ENCODE data around the gene MYO1D.
A peak's percentile ranks its signal among the peaks of the same experiment; 100 is the strongest.
"Not testable (repeated sequence)": the region's sequence is repeated elsewhere in the genome, so short reads cannot be mapped to it uniquely, and the experiment has no call there.

Gene MYO1D

DNA sequence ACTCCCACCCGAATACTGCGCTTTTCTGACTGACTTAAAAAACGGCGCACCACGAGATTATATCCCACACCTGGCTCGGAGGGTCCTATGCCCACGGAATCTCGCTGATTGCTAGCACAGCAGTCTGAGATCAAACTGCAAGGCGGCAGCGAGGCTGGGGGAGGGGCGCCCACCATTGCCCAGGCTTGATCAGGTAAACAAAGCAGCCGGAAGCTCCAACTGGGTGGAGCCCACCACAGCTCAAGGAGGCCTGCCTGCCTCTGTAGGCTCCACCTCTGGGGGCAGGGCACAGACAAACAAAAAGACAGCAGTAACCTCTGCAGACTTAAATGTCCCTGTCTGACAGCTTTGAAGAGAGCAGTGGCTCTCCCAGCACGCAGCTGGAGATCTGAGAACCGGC is 10.5 kb upstream of the MYO1D start:
- DNase-seq, result not testable (repeated sequence)

DNA sequence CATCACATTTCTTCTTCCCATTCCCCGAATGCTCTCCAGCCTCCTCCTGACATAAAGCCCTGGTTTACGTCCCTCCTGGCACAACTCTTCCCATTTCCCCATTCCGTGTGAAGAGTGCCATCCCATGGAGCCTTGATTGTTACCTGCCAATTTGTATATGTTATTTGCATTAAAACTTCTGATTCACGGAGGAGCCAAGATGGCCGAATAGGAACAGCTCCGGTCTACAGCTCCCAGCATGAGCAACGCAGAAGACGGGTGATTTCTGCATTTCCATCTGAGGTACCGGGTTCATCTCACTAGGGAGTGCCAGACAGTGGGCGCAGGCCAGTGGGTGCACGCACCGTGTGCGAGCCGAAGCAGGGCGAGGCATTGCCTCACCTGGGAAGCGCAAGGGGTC is 10.0 kb upstream of the MYO1D start:
- DNase-seq, result not testable (repeated sequence)

DNA sequence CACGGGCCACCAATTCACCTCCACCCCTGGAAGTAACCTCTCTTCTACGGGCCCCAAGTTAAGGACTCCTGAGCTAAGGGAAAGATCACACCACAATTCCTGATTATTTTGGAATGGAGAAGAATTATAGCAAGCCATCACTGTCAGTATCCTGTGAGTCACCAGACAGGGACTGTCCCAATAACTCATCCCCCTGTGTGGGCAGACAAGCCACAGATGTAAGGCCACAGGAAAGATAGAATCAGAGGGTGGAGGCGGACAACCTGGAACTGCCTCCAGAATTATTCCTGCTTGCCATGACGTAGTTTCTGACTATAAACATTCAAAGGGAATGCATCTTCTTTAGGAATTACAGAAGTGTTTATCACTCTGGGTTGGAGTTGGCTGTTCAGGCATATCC is 5.8 kb upstream of the MYO1D start:
- peak; percentile 37 for DNase-seq

DNA sequence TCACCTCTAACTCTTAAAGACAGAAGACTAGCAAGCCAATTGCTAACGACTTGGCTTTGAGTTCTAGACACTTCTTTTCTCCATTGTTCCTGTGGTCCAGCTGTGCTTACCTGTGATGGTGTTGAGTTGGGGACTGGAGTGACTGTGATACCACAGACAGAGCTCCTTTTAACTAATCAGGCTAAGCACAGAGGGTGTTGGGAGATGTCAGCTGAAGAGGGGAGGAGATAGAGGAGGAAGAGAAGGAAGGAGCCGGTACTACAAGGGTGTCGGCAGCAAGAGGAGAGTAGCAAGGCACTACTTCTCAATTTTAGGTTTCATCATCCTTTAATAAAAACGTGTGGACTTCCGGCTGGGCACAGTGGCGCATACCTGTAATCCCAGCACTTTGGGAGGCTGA is 5.1 kb upstream of the MYO1D start:
- no peak for DNase-seq

DNA sequence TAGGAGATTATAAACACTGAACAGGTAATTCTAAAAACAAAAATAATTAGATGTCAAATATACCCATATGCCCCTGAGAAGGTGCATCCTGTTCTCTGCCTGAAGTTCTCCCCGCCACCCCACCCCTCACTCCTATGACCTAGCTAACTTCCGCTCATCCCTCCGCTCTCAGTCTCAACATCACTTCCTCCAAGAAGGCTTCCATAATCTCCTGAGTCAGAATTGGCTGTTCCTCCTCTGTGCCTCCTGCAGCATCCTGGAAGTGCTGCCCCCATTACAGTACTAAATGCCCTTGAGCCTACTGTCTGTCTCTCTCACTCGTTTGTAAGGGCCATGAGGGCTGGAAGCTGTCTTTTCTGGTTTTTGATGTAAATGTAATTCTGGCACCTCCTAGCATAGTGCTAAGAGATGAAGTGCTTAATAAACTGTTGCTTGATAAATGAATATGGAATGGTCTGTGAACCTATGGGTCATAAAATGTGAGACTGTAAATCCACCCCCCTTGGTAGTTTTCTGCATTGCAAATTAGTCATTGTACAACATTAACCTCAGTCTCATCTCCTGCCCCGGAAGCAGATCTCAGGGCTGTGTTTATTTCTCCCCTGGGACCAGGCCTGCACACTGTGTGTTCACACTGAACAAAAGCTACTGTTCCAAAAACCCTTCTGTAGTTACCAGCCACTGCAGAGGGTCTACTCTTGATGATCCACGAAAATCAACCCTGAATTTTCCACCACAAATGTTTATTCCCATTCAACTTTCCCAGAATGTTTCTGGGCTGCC is 3.9 kb upstream of the MYO1D start:
- DNase-seq, result no peak

DNA sequence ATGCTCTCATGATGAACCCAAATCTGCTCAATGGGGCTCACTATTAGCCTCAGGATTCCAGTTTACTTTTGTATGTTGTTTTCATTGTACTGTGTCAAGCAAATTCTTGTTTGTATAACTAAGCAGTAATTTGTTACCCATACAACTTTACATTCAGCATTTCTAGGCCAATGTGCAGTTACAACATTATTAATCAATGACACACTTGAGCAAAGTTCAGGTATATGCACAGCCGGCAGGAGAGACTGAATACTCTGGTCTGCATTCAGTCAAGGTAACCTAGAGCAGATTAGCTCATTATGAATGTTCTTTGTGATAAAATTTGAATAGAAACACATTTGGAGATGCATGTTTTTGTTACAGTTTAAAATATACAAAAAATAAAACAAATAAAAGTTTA is 2.2 kb upstream of the MYO1D start:
- no peak for DNase-seq

DNA sequence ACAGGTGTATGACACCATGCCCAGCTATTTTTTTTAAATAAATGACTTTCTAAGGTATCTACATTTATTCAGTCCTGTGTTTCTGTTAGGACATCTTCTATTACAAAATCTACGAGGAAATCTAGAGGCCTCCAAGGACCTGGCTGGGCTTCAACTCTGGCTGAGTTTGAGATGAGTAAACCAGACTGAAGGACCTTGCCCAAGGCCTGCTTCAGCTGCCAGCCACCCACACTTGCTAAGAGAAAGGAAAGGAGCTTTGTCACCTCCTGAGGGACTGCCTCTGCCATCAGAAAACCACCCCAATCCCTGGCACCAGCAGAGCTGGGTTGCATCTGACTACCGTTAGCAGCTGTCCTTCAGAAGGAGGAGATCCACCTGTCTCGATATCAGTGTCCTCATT is 1.3 kb upstream of the MYO1D start:
- DNase-seq, result no peak

DNA sequence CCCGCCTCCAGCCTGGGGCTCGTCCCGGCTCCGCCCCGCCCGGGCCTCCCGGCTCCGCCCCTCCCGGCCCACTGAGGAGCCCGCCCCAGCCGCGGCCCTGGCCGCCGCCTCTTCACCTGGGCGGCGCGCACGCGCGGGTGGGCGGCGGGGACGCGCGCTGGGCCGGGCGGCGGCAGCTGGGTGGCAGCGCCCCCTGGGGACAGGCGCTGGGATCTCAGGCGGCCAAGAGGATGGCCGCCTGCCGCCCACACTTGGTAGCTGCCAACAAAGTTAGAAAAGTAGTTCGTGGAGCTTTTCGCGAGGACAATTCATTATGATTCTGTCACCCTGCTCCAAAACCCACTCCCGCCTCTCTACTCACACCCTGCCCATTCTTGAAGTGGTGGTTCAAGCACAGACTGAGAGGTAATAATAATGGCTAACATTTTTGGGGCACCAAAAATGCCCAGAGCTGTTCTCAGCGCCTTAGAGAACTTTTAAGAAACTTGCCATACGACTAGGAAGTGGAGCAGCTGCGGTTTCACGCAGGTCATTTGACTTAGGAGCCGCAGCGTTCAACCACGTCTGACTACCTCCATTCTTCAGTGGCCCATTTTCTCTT is 340 bp upstream of the MYO1D start:
- peak; percentile 95 for DNase-seq

DNA sequence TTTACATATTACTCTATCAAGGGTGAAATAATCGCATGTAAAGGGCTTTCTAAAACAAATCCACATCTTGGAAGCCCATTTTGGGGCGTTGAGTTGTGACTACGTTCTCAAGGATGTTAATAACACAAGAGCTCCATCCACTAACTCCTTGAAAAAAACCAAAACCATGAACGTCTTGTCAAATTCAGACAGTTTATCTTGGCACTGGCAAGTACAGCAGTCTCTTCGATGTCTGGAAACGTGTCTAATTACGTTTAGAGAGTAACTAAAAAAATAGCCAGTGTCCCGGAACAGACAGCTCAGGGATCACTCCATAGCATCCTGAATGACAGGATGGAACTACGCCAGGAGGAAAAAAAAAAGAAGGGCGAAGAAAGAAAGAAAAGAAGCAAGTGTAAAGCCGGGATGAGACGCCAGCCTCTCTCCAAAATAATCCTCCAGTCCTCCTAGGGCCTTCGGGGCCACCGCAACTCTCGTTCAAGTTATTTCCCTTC is 954 bp downstream of the MYO1D start:
- DNase-seq, result no peak

DNA sequence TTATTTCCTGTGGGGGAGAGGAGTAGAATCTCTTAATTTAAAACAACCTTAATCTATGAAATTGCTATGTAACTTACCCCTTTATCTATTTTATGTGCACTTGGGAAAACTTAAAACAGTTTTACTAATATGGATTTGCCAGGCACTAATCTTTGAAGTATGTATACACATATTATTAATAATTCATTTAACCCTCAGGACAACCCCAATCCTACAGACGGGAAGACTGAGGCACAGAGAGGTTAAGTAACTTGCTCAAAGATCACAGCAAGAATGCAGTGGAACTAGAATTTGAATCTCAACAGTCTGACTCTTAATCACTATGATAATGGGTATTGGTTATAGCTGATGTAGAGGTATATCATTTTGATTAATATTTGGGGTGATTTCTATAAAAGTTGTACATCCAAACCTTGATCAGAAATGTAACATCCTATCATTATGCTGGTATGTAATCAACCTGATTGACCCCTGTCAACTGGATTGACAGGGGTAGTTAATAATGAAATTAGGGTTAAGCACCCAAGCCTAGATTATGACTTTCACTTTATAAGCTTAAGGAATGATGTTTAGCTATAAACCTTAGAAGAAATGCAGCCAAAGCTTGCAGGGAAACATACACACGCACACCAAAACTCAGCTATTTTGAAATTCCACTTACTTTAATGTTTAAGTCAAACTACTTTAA is 1.6 kb downstream of the MYO1D start:
- DNase-seq, result no peak

DNA sequence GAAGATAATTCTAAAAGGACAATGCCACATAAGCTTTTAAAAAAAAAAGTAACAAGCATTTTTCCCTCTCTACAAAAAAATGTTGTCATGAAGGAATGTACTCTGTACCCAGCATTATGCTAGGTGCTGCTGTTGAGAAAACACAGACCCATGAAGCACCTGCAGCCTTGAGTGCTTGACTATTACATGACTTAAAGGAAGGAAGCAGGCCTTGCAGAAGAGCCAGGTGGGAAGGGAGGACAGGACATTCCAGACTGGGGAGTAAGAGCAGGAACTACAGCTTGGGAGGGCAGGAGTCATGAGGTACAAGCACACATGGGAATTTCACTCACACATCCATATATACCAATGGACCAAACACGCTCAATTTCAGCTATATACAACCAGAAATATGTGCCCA is 3.8 kb downstream of the MYO1D start:
- DNase-seq, result no peak

DNA sequence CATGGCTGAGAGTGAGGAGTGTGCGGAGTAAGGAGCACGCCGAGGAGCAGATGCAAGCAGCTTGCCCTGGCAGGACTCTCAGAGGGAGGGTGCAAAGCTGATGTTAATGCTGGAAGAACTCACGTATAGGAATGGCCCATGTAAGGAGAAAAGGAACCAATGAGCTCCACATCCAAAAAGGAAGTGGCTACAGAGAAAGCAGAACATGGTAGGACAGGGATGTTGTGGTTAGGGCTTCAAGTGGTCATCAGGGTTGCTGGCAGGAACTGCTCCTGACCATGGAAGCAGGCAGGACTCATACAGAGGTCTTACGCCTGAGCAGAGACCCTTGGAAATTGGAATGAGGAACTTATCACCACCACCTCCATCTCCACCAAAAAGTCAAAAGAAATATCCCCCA is 5.2 kb downstream of the MYO1D start:
- DNase-seq, result no peak

DNA sequence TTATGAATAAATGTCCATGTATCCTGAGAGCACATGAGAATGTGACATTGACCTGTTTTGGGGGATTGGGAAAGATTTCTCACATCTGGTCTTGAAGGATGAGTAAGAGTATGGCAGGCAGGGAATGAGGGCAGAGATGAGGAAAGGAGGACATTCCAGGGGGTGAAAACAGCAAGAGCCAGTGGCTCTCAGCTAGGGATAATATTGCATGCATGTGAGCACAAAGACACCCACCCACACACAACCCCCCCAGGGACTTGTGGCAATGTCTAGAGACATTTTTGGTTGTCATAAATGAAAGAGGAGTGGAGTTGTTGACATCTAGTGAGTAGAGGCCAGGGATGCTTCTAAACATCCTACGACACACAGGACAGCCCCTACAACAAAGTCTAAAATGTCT is 6.0 kb downstream of the MYO1D start:
- no peak for DNase-seq

DNA sequence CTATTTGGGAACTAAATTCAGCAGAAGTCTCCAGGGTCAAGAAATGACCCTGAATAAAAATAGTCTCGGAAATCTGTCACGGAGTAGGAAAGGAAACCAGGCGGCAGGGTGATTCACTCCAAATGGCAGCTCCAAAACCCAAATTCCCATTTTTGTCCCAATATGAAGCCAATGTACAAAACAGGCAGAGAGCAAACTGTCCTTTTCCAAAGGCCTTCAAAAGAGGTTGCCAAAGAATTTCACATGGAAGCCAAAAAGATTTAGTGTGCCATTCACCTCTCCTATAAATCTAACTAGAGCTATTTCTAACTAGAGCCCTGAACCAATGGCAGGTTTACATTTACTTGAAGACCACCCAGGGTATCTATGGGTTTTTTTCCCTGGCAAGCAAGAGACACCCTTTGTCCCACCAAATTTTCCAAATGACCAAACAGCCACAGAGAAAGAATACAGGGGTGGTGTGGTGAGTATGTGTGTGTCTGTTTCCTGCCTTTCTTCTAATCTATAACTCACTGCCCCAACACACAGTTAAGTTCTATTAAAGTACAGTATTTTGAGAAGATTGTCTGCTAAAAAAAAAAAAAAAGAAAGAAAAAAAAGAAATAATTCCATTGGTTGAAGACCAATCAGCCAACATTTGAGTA is 6.8 kb downstream of the MYO1D start:
- DNase-seq, result no peak

DNA sequence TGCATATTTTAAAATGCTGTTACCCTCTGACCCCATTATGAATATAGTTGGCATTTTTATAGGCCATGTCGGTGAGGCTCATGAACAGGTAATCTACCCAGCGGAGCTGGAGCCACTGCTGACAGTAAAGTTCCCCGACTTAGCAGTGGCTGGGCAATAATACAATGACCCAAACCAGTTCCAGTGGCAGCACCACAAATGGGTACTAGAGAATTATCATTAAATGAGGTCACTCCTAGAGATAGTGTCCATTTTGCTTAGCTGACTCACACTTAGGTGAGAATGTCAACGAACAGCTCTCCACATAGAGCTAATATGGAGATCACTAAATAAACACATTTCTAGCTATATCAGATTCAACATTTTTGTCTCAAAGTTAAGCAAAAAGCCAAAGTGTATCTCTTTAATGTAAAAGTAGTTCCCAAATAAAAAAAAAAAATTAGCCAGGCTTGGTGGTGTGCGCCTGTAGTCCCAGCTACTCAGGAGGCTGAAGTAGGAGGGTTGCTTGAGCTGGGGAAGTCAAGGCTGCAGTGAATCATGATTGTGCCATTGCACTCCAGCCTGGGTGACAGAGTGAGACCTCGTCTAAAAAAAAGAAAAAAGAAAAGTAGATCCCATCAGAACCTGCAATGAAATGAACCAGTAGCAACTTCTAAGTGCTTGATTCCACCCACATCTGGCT is 7.4 kb downstream of the MYO1D start:
- no peak for DNase-seq

DNA sequence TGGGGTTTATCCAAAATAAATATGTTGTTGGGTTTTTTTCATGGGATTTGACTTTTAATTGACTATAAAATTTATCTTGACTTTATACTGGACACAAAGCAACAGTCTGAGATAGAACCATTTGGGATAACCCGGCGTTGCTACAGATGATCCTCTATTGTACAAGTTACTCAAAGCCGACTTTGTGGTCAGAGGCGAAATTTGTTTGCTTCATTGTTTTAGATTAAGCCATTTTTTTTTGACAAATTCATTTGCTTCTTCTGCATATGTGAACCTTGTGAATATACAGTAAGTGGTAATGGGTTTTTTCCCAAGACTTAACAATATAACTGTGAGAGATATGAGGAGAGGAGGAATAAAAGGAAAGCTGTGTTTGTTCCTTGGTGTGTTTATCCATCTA is 11.8 kb downstream of the MYO1D start:
- no peak for DNase-seq

DNA sequence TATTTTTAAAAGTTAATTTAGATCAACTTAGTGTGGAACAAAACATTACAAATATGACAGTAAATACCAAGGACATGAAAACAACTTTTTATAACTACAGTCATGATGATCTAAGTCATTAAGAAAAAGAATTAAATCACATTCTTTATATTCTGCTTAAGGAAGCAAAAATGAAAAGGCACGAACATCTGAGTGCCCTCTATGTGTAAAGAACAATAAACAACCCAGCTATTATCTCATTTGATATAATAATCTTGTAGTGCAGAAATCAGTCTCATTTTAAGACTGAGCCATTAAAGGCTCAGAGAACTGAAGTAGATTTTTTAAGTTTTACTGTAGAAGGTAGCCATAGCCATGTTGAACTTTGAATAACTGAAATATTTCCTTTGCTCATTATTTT is 13.4 kb downstream of the MYO1D start:
- no peak for DNase-seq

DNA sequence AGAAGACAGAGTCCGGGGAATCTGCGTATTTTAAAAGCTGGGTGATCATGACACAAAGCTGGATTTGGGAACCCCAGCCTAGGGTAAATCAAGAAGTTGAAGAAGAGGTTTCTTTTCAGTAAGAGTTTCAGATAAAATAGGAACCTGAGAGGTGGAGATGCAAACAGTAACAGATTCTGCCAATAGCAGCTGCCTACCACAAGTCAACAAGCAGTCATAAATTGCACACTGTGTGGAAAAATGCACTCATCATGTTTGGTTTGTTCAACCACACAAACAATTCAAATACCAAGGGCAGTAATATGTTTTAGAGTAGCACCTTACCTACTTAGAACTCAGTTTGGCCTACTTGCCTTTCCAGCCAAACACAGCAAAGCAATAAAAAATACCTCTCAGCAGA is 14.0 kb downstream of the MYO1D start:
- DNase-seq, result no peak

DNA sequence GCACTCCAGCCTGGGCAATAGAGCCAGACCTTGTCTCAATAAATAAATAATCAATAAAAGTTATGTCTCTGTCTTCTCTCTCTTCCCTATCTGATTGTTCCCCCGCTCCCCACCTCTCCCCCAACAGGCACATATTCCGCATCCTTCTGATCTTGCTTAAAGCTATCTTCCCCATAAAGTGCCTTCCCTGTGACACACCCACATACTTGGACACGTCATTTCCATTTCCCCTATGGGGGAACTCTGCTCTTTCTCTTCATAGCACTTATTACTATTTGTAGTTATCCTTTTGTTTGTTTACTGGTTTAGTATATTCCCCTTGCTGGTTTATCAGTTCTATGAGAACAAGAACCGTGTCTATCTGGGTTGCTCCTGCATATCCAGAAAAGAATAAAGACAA is 14.9 kb downstream of the MYO1D start:
- DNase-seq, result no peak

DNA sequence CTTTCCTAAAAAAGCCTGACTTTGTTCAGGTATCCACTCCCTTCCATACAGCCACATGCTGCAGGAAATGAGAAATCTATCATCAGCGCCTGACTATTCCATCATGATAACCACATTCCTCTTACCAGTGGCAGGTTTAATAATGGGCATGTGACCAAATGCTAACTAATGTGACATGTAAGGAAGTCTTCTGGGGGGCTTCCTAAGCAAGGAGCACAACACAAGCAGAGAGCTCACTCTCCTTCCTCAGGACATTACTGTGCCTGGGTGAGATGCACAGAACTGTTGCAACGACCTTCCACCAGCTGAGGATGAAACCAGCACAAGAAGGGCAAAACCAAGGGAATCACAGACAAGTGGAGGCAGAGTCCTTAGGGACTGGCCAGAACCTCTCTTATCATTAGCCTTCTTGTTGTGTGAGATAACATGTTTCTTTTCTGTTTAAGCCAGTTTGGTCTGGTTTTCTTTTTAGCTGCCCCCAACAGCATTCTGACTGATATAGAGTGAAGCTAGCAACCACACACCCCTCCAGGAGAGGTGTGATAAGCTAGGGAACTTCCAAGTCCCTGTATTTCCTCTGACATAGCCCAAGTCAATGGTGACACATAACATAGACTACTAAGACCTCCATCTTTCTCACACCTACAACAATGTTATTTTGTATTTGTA is 16.9 kb downstream of the MYO1D start:
- peak; percentile 23 for DNase-seq

DNA sequence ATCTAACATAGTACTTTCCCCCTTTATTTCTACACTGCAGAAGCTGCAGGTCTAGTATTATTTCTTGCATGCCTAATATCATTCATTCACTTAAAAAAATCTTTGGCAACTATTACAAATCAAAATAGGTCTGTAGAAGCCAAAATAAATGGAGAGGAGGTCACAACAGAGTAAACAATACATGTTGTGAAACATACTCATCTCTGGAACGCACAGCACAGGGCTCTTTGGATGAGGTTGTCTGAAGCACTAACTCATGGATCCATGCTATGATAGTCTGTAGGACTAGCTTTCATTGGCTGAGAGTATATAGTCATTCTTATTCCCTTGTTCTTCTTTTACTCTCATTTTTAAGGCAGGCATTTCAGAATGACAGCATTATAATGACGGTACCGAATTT is 21.3 kb downstream of the MYO1D start:
- DNase-seq, result no peak

DNA sequence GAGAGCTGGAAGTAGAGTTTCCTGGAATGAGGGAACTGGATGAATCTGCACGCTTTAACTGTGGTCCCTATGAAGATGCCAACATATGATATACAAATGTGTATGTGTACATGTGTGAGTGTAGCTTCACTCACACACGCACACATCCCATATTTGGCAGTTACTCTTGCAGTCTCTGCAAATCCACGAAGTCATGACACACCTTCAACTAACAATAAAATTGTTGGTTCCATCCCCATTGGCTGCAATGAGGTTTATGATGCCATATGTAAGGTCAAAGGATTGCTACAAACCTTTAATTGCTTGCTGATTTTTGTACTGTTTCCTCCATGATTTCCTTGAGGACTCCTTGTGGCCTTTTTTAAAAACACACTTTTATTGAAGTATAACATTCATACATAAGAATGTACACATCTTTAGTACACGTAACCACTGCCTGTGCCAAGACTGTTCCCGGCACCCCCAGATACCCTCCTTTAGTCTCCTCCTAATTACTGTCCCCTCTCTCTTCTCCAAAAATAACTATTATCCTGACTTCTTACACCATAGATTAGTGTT is 22.0 kb downstream of the MYO1D start:
- DNase-seq, result no peak
